HCT116 (cell line): ENCODE measurements around the gene COL19A1. TPM values are rescaled to one million over a fixed set of nuclear protein-coding genes. Genes with fewer than 3 reads are reported as not detected.

ENCODE experiments used
- ATAC-seq: fragments of 200-7000 bp; cut with Tn5 transposase; 2 replicates; pipeline ENCODE4 v1.9.1; 2020; ENCODE audit warnings: mild to moderate bottlenecking, moderate library complexity
- BruUV-seq: library from RNA; stranded (reverse); fragments of 400-500 nt; replicated peaks from 2 replicates; lab custom pipeline; 2021; lab: Mats Ljungman, UMichigan
- CTCF ChIA-PET: fragments of 300-600 bp; sonication (Branson Sonifier 250); formaldehyde crosslinking; loops from one replicate; lab custom pipeline; 2021; ENCODE audit warnings: antibody characterized with exemption; lab: Charles Lee
- POLR2A ChIA-PET: fragments of 300-600, 350-600 bp; sonication (Branson Sonifier 250); formaldehyde crosslinking; loops from one replicate; lab custom pipeline; 2021; ENCODE audit warnings: antibody characterized with exemption; lab: Charles Lee
- RAD21 ChIA-PET, 2 experiments: fragments of 300-600 bp; sonication (Branson Sonifier 250); formaldehyde crosslinking; loops; one replicate each; lab custom pipeline; 2023; ENCODE audit warnings: low total read pairs in 2 of 2; ENCODE audit not compliant: uncharacterized antibody in 2 of 2, unreplicated experiment in 2 of 2, low non-redundant PET in 1 of 2; lab: Charles Lee
- DNase-seq: peaks from one replicate; pipeline ENCODE4 v3.0.0-alpha.2; 2010; ENCODE audit warnings: low read depth, low spot score
- H2AFZ ChIP-seq: fragments of 200-600 bp; shearing (Covaris generic), sonication (generic); 2 replicates; pipeline ENCODE4 v1.6.1; 2017; ENCODE audit warnings: low read depth, mixed run types, mixed read lengths, antibody characterized with exemption, low read length; ENCODE audit not compliant: poor library complexity, severe bottlenecking
- H3K27ac ChIP-seq: 2 replicates; pipeline ENCODE4 v1.5.1; 2012; ENCODE audit warnings: low read depth, low read length
- H3K27me3 ChIP-seq: fragments of 200-600 bp; sonication (generic); 2 replicates; pipeline ENCODE4 v1.6.1; 2016; ENCODE audit warnings: mixed run types, low read length, mixed read lengths; ENCODE audit not compliant: insufficient read depth
- H3K36me3 ChIP-seq, 2 experiments: fragments of 200-500 bp in 1 of 2; fragments of 200-600 bp in 1 of 2; sonication (Bioruptor generic) in 1 of 2; sonication (generic) in 1 of 2; 2 replicates each; pipeline versions ENCODE4 v1.5.1 to v1.6.1; 2014 to 2016; ENCODE audit warnings: low read length in 2 of 2, inconsistent platforms in 1 of 2, mixed read lengths in 1 of 2, mixed run types in 1 of 2; ENCODE audit not compliant: insufficient read depth in 2 of 2, control insufficient read depth in 1 of 2
- H3K4me1 ChIP-seq, 2 experiments: fragments of 200-600 bp in 1 of 2; sonication (generic) in 1 of 2; 2 replicates each; pipeline versions ENCODE4 v1.5.1 to v1.6.1; 2012 to 2017; ENCODE audit warnings: low read length in 2 of 2, inconsistent platforms in 1 of 2, mild to moderate bottlenecking in 1 of 2, mixed read lengths in 1 of 2, mixed run types in 1 of 2, moderate library complexity in 1 of 2; ENCODE audit not compliant: insufficient read depth in 2 of 2, control insufficient read depth in 1 of 2
- H3K4me2 ChIP-seq: fragments of 200-600 bp; sonication (generic); 2 replicates; pipeline ENCODE4 v1.6.1; 2017; ENCODE audit warnings: mixed run types, low read length, mixed read lengths
- H3K4me3 ChIP-seq, 2 experiments: fragments of 200-600 bp in 1 of 2; sonication (generic) in 1 of 2; replicated peaks in 1 of 2; 2 replicates each; pipeline ENCODE4 v1.5.1; 2011 to 2016; ENCODE audit warnings: low read length in 2 of 2, control low read depth in 1 of 2, low read depth in 1 of 2, mild to moderate bottlenecking in 1 of 2, mixed read lengths in 1 of 2, mixed run types in 1 of 2
- H3K79me2 ChIP-seq: fragments of 200-600 bp; sonication (generic); 2 replicates; pipeline ENCODE4 v1.6.1; 2017; ENCODE audit warnings: mild to moderate bottlenecking, mixed run types, low read length, moderate library complexity, mixed read lengths; ENCODE audit not compliant: insufficient read depth
- H3K9ac ChIP-seq: fragments of 200-600 bp; sonication (generic); 2 replicates; pipeline ENCODE4 v1.6.1; 2016; ENCODE audit warnings: low read length, mixed read lengths
- H3K9me2 ChIP-seq: fragments of 200-600 bp; sonication (generic), shearing (Covaris generic); 2 replicates; pipeline ENCODE4 v1.6.1; 2017; ENCODE audit warnings: mixed run types, mild to moderate bottlenecking, moderate library complexity; ENCODE audit not compliant: insufficient read depth
- H3K9me3 ChIP-seq, 2 experiments: fragments of 200-500 bp in 1 of 2; fragments of 200-600 bp in 1 of 2; sonication (Bioruptor generic) in 1 of 2; sonication (generic) in 1 of 2; 2 replicates each; pipeline ENCODE4 v1.6.1; 2014 to 2017; ENCODE audit warnings: low read length in 2 of 2, mixed read lengths in 2 of 2, inconsistent platforms in 1 of 2, low read depth in 1 of 2, mild to moderate bottlenecking in 1 of 2, mixed run types in 1 of 2, moderate library complexity in 1 of 2; ENCODE audit not compliant: control insufficient read depth in 1 of 2, insufficient read depth in 1 of 2
- H4K20me1 ChIP-seq: fragments of 200-600 bp; sonication (generic), shearing (Covaris generic); 2 replicates; pipeline ENCODE4 v1.6.1; 2017; ENCODE audit warnings: mixed run types, mild to moderate bottlenecking, moderate library complexity; ENCODE audit not compliant: insufficient read depth
- CBX3 ChIP-seq: IDR thresholded peaks from 2 replicates; pipeline ENCODE4 v1.6.1; 2012; ENCODE audit warnings: low read depth
- CEBPB ChIP-seq: IDR thresholded peaks from 2 replicates; pipeline ENCODE4 v1.6.1; 2012; ENCODE audit warnings: low read depth
- CTCF ChIP-seq, 3 experiments: fragments of 200-600 bp in 1 of 3; sonication (generic) in 1 of 3; IDR thresholded peaks in 2 of 3; conservative IDR thresholded peaks in 1 of 3; 2 replicates each; pipeline ENCODE4 v1.5.1; 2012 to 2017; ENCODE audit warnings: low read depth in 2 of 3, low read length in 2 of 3, antibody characterized with exemption in 1 of 3, borderline replicate concordance in 1 of 3, control low read depth in 1 of 3, mild to moderate bottlenecking in 1 of 3, mixed read lengths in 1 of 3, mixed run types in 1 of 3, moderate library complexity in 1 of 3; ENCODE audit not compliant: insufficient read depth in 1 of 3
- EGR1 ChIP-seq: IDR thresholded peaks from 2 replicates; pipeline ENCODE4 v1.6.1; 2012; ENCODE audit warnings: low read depth
- ELF1 ChIP-seq: IDR thresholded peaks from 2 replicates; pipeline ENCODE4 v1.6.1; 2012; ENCODE audit warnings: low read depth, borderline replicate concordance
- EZH2 ChIP-seq: fragments of 200-600 bp; sonication (generic); IDR thresholded peaks from 2 replicates; pipeline ENCODE4 v1.6.1; 2017; ENCODE audit warnings: antibody characterized with exemption, mixed run types
- EZH2phosphoT487 ChIP-seq: fragments of 200-600 bp; IDR thresholded peaks from 2 replicates; pipeline ENCODE4 v1.6.1; 2018; ENCODE audit warnings: antibody characterized with exemption, borderline replicate concordance
- FOSL1 ChIP-seq: IDR thresholded peaks from 2 replicates; pipeline ENCODE4 v1.6.1; 2012; ENCODE audit warnings: low read depth
- MAX ChIP-seq: IDR thresholded peaks from 2 replicates; pipeline ENCODE4 v1.6.1; 2012
- POLR2A ChIP-seq: IDR thresholded peaks from 2 replicates; pipeline ENCODE4 v1.7.0; 2011; ENCODE audit warnings: borderline replicate concordance; ENCODE audit not compliant: insufficient read depth, insufficient read length; ENCODE audit errors: extremely low read depth
- POLR2AphosphoS5 ChIP-seq: IDR thresholded peaks from 2 replicates; pipeline ENCODE4 v1.6.1; 2011; ENCODE audit warnings: mild to moderate bottlenecking, low read depth, low read length, moderate library complexity
- RAD21 ChIP-seq: IDR thresholded peaks from 2 replicates; pipeline ENCODE4 v1.6.1; 2012; ENCODE audit warnings: low read depth, mild to moderate bottlenecking
- SIN3A ChIP-seq: IDR thresholded peaks from 2 replicates; pipeline ENCODE4 v1.6.1; 2012; ENCODE audit warnings: low read depth
- SP1 ChIP-seq: IDR thresholded peaks from 2 replicates; pipeline ENCODE4 v1.6.1; 2012; ENCODE audit warnings: low read depth
- SRF ChIP-seq: IDR thresholded peaks from 2 replicates; pipeline ENCODE4 v1.6.1; 2012; ENCODE audit warnings: low read depth
- ZBTB33 ChIP-seq: IDR thresholded peaks from 2 replicates; pipeline ENCODE4 v1.6.1; 2011; ENCODE audit warnings: mild to moderate bottlenecking, low read length, moderate library complexity; ENCODE audit not compliant: insufficient replicate concordance; ENCODE audit errors: extremely low read depth
- ZFX ChIP-seq: fragments of 450-650 bp; IDR thresholded peaks from 2 replicates; pipeline ENCODE4 v1.6.1; 2017
- intact Hi-C: fragments of 100-400 bp; cut with micrococcal nuclease; formaldehyde crosslinking; loops from 2 replicates; pipeline ENCODE4 v1.10.0; 2022
- total RNA-seq: library from RNA; stranded (reverse); gene quantifications from one replicate; pipeline ENCODE4 v1.2.1, GENCODE V29; 2021; ENCODE audit not compliant: unreplicated experiment

The COL19A1 gene
- total RNA-seq, 1 experiment from 2014 or later, result not detected

GRCh38 chr6:69907981-69908498, 41.7 kb downstream of the COL19A1 start:
- no peaks in the 10 kb centered on the region for H3K79me2 ChIP-seq
- H3K4me1 ChIP-seq, result no peaks in the 10 kb centered on the region
- BruUV-seq, result no TSS peak
- intact Hi-C loops, result no loop called here
- no peak overlapping the region for H3K9ac ChIP-seq
- no peak for TF ChIP-seq EZH2phosphoT487
- no peak for TF ChIP-seq RAD21
- no peak for TF ChIP-seq FOSL1
- no peak for TF ChIP-seq SIN3A
- no peak for TF ChIP-seq ZBTB33
- no peak for TF ChIP-seq CEBPB
- TF ChIP-seq POLR2AphosphoS5, result no peak
- no peak for TF ChIP-seq EGR1
- TF ChIP-seq CBX3, result no peak
- no peak for TF ChIP-seq POLR2A
- no peak for TF ChIP-seq ZFX
- TF ChIP-seq SP1, result no peak
- TF ChIP-seq CTCF (IDR thresholded peaks at IDR 0.05 in 2 of 3, conservative IDR thresholded peaks at IDR 0.05 in 1 of 3; ENCODE audit: borderline replicate concordance in 1 of 3, insufficient read depth in 1 of 3, low read depth in 2 of 3, low read length in 2 of 3), result no peak
- no peak for TF ChIP-seq SRF
- TF ChIP-seq EZH2, result no peak
- no peak for TF ChIP-seq MAX
- TF ChIP-seq ELF1, result no peak
- no peaks in the 10 kb centered on the region; the same call in 1 of the 2 replicates for H4K20me1 ChIP-seq
- POLR2A ChIA-PET, result no interaction called here
- CTCF ChIA-PET, result no interaction called here
- RAD21 ChIA-PET, result no interaction called here
- H3K9me3 ChIP-seq, result no peaks in the 10 kb centered on the region
- H3K36me3 ChIP-seq, result no peaks in the 10 kb centered on the region
- H3K27ac ChIP-seq, result no peak overlapping the region
- H3K27me3 ChIP-seq, result no peaks in the 10 kb centered on the region; the same call in 1 of the 2 replicates
- no peak overlapping the region for H3K4me2 ChIP-seq
- DNase-seq (no peak), ATAC-seq (no peak)
- no peak overlapping the region for H2AFZ ChIP-seq
- H3K4me3 ChIP-seq, result no peak overlapping the region
- no peaks in the 10 kb centered on the region for H3K9me2 ChIP-seq
